ENCODE measurements around the gene GEN1. TPM values are rescaled to one million over a fixed set of nuclear protein-coding genes. Genes with fewer than 3 reads are reported as not detected.

The GEN1 gene
- total and polyA plus RNA-seq, 9 donors, result 0.77 to 4.7 (median 2.3) TPM

GRCh38 chr2:17709897-17710296, 44.0 kb upstream of the GEN1 start:
- 77 to 83% (median 82%) methylated on average over 2 of the region's 2 CpGs for WGBS, 3 donors
- no peaks in the 10 kb centered on the region for H3K27me3 ChIP-seq

GRCh38 chr2:17710547-17711248, 43.2 kb upstream of the GEN1 start:
- intact Hi-C loops (cut with DNase I), result loop anchor here in 1 of 4 donors (10.0 kb wide), 1 partner anchor 674 kb away; no protein-coding TSS in a partner anchor
- WGBS, 3 donors, result 88 to 92% (median 91%) methylated on average over 9 of the region's 9 CpGs
- TF ChIP-seq CTCF (IDR thresholded peaks at IDR 0.05), result no peak
- no peak for TF ChIP-seq EP300 (IDR thresholded peaks at IDR 0.05)
- TF ChIP-seq POLR2A (IDR thresholded peaks at IDR 0.05), result no peak
- H3K4me3 ChIP-seq, result no peak overlapping the region
- H3K36me3 ChIP-seq, result no peaks in the 10 kb centered on the region
- H3K4me1 ChIP-seq (ENCODE audit: insufficient read depth), result no peaks in the 10 kb centered on the region
- H3K9me3 ChIP-seq, result no peaks in the 10 kb centered on the region
- no peak overlapping the region for H3K27ac ChIP-seq
- no peak for DNase-seq
- no peaks in the 10 kb centered on the region for H3K27me3 ChIP-seq

More at GRCh38 chr2:17709897-17710296, 44.0 kb upstream of the GEN1 start:
- intact Hi-C loops (cut with DNase I), result loop anchor here in 1 of 4 donors (10.0 kb wide), 1 partner anchor 675 kb away; no protein-coding TSS in a partner anchor
- H3K4me1 ChIP-seq (ENCODE audit: insufficient read depth), result no peaks in the 10 kb centered on the region
- H3K9me3 ChIP-seq, result no peaks in the 10 kb centered on the region
- H3K4me3 ChIP-seq, result no peak overlapping the region
- no peak for DNase-seq
- no peaks in the 10 kb centered on the region for H3K36me3 ChIP-seq
- H3K27ac ChIP-seq, result no peak overlapping the region
- TF ChIP-seq EP300 (IDR thresholded peaks at IDR 0.05) (no peak), POLR2A (IDR thresholded peaks at IDR 0.05) (no peak), CTCF (IDR thresholded peaks at IDR 0.05) (no peak)

- no peaks in the 10 kb centered on the region for H3K36me3 ChIP-seq
- no peak overlapping the region for H3K4me3 ChIP-seq
- no peak for DNase-seq
- H3K4me1 ChIP-seq (ENCODE audit: insufficient read depth), result no peaks in the 10 kb centered on the region
- H3K27ac ChIP-seq, result no peak overlapping the region
- WGBS, 3 donors, result 96 to 100% (median 98%) methylated on average over 1 of the region's 1 CpG
- no peak for TF ChIP-seq POLR2A (IDR thresholded peaks at IDR 0.05)
- no peak for TF ChIP-seq CTCF (IDR thresholded peaks at IDR 0.05)
- no peaks in the 10 kb centered on the region for H3K27me3 ChIP-seq
- intact Hi-C loops (cut with DNase I), result loop anchor here in 1 of 4 donors (10.0 kb wide), 1 partner anchor 672 kb away; no protein-coding TSS in a partner anchor
- no peaks in the 10 kb centered on the region for H3K9me3 ChIP-seq
Observed at GRCh38 chr2:17713291-17713690, 40.6 kb upstream of the GEN1 start.

GRCh38 chr2:17717666-17718065, 36.3 kb upstream of the GEN1 start:
- DNase-seq, result no peak
- H3K9me3 ChIP-seq, result no peaks in the 10 kb centered on the region
- H3K4me3 ChIP-seq, result no peak overlapping the region
- no peak overlapping the region for H3K27ac ChIP-seq
- WGBS, 3 donors, result 91 to 94% (median 91%) methylated on average over 4 of the region's 4 CpGs
- H3K36me3 ChIP-seq, result no peaks in the 10 kb centered on the region
- H3K27me3 ChIP-seq, result no peaks in the 10 kb centered on the region
- TF ChIP-seq CTCF (IDR thresholded peaks at IDR 0.05), result no peak
- no peak for TF ChIP-seq EP300 (IDR thresholded peaks at IDR 0.05)
- no peak for TF ChIP-seq POLR2A (IDR thresholded peaks at IDR 0.05)
- H3K4me1 ChIP-seq (ENCODE audit: insufficient read depth), result no peaks in the 10 kb centered on the region
- intact Hi-C loops (cut with DNase I), result loop anchor here in 1 of 4 donors (10.0 kb wide), 1 partner anchor 667 kb away; no protein-coding TSS in a partner anchor

Measured in ovary (tissue), 9 donors.